Liver (tissue), 9 donors: ENCODE measurements around the gene STK11IP. TPM values are rescaled to one million over a fixed set of nuclear protein-coding genes. Genes with fewer than 3 reads are reported as not detected.

Source experiments
- DNase-seq: peaks from one replicate; pipeline ENCODE4 v3.0.0-alpha.2; 2017; ENCODE audit warnings: low spot score
- H3K27ac ChIP-seq, 2 donors: one replicate each; pipeline ENCODE4 v1.7.0; 2013; ENCODE audit warnings: inconsistent platforms in 2 of 2, low read length in 2 of 2, control low read depth in 1 of 2, low read depth in 1 of 2, mild to moderate bottlenecking in 1 of 2
- H3K27me3 ChIP-seq, 4 donors: one replicate each; pipeline versions ENCODE4 v1.6.1 to v1.7.0; 2013; ENCODE audit warnings: low read length in 3 of 4, inconsistent platforms in 1 of 4, mild to moderate bottlenecking in 1 of 4, moderate library complexity in 1 of 4; ENCODE audit not compliant: control insufficient read depth in 4 of 4, insufficient read depth in 4 of 4
- H3K36me3 ChIP-seq, 4 donors: one replicate each; pipeline versions ENCODE4 v1.6.1 to v1.7.0; 2013; ENCODE audit warnings: low read length in 3 of 4, mild to moderate bottlenecking in 3 of 4, low read depth in 1 of 4, moderate library complexity in 1 of 4; ENCODE audit not compliant: control insufficient read depth in 4 of 4, insufficient read depth in 3 of 4
- H3K4me1 ChIP-seq, 4 donors: one replicate each; pipeline versions ENCODE4 v1.6.1 to v1.7.0; 2013; ENCODE audit warnings: low read length in 3 of 4, mild to moderate bottlenecking in 3 of 4, moderate library complexity in 1 of 4; ENCODE audit not compliant: control insufficient read depth in 4 of 4, insufficient read depth in 4 of 4
- H3K4me3 ChIP-seq, 3 donors: one replicate each; pipeline versions ENCODE4 v1.6.1 to v1.7.0; 2013; ENCODE audit warnings: low read length in 3 of 3, control low read depth in 1 of 3, low read depth in 1 of 3, mild to moderate bottlenecking in 1 of 3
- H3K9ac ChIP-seq, 2 donors: one replicate each; pipeline ENCODE4 v1.7.0; 2013; ENCODE audit warnings: low read length in 2 of 2, mild to moderate bottlenecking in 2 of 2, moderate library complexity in 2 of 2, control low read depth in 1 of 2, low read depth in 1 of 2
- H3K9me3 ChIP-seq, 4 donors: one replicate each; pipeline versions ENCODE4 v1.6.1 to v1.7.0; 2013; ENCODE audit warnings: low read length in 3 of 4; ENCODE audit not compliant: control insufficient read depth in 4 of 4
- GABPA ChIP-seq, 2 donors: IDR thresholded peaks in 1 of 2; conservative IDR thresholded peaks in 1 of 2; 2 replicates each; pipeline ENCODE4 v1.6.1; 2016; ENCODE audit warnings: antibody characterized with exemption in 2 of 2, mild to moderate bottlenecking in 1 of 2, moderate library complexity in 1 of 2
- HNF4A ChIP-seq, 2 donors: conservative IDR thresholded peaks; 2 replicates each; pipeline ENCODE4 v1.6.1; 2016; ENCODE audit warnings: antibody characterized with exemption in 2 of 2, mild to moderate bottlenecking in 2 of 2
- HNF4G ChIP-seq: IDR thresholded peaks from 2 replicates; pipeline ENCODE4 v1.6.1; 2016; ENCODE audit warnings: antibody characterized with exemption
- JUND ChIP-seq, 2 donors: IDR thresholded peaks; 2 replicates each; pipeline ENCODE4 v1.6.1; 2016; ENCODE audit warnings: antibody characterized with exemption in 2 of 2
- NR2F2 ChIP-seq: IDR thresholded peaks from 2 replicates; pipeline ENCODE4 v1.6.1; 2016; ENCODE audit warnings: antibody characterized with exemption
- SP1 ChIP-seq: IDR thresholded peaks from 2 replicates; pipeline ENCODE4 v1.6.1; 2018; ENCODE audit warnings: antibody characterized with exemption, mild to moderate bottlenecking
- TAF1 ChIP-seq: conservative IDR thresholded peaks from 2 replicates; pipeline ENCODE4 v1.6.1; 2016; ENCODE audit warnings: antibody characterized with exemption, mild to moderate bottlenecking
- YY1 ChIP-seq: IDR thresholded peaks from 2 replicates; pipeline ENCODE4 v1.6.1; 2016; ENCODE audit warnings: antibody characterized with exemption, mild to moderate bottlenecking
- WGBS: extraction: QIAGEN DNeasy Blood & Tissue Kit; methylation state at CpG from one replicate; pipeline ENCODE4 v1.1.7; 2013; 5-methylcytosine and 5-hydroxymethylcytosine counted together
- polyA plus RNA-seq, 2 donors: library from polyadenylated mRNA; stranded (reverse) in 1 of 2; unstranded in 1 of 2; fragments of 200-250 nt in 1 of 2; fragments of >200 nt in 1 of 2; fragmentation: Nextera tagmentation in 1 of 2; extraction: Ambion mirVana in 1 of 2; gene quantifications; one replicate each; pipeline versions ENCODE4 v1.2.1 to v1.2.3, GENCODE V29; 2013 to 2015
- total RNA-seq, 2 donors: library from RNA; depleted of rRNA; stranded (reverse); fragments of >200 nt; gene quantifications; one replicate each; pipeline ENCODE4 v1.2.3, GENCODE V29; 2014
- TF ChIP-seq, protein P1 (sequence below): IDR thresholded peaks from 2 replicates; pipeline ENCODE4 v1.6.1; 2016; ENCODE audit warnings: antibody characterized with exemption, mild to moderate bottlenecking
- TF ChIP-seq, protein P2 (sequence below): IDR thresholded peaks from 2 replicates; pipeline ENCODE4 v1.6.1; 2016; ENCODE audit warnings: antibody characterized with exemption
- TF ChIP-seq, protein P3 (sequence below): IDR thresholded peaks from 2 replicates; pipeline ENCODE4 v1.6.1; 2016; ENCODE audit warnings: antibody characterized with exemption
- TF ChIP-seq, protein P4 (sequence below): IDR thresholded peaks from 2 replicates; pipeline ENCODE4 v1.6.1; 2016; ENCODE audit warnings: antibody characterized with exemption
- donor health status: healthy.
- donor health status: healthy.
- donor health status: healthy.
- donor health status: healthy.
- donor health status: healthy.

The STK11IP gene
- total and polyA plus RNA-seq, 4 donors, result 2.9 to 8.4 (median 6.4) TPM

DNA sequence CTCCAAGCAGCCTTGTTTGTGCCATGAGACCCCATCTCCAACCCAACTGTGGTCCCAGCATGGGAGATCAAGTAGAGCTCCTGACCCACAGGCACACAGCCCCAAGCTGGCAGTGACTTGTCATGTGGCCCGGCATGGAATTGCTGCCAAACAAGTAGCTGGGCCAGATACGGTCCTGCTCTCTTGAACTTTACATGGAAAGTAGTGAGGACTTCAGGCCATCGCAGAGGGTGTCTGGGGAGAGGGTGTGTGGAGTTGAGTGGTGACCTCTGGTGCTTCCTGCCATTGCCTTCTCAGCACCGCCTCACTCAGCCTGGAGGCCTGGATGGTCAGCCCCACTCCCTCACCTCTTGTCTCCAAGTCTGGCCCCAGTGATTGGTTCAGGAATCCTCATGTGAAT lies 18.9 kb downstream of the STK11IP start (continued):
- TF ChIP-seq, protein P1, sequence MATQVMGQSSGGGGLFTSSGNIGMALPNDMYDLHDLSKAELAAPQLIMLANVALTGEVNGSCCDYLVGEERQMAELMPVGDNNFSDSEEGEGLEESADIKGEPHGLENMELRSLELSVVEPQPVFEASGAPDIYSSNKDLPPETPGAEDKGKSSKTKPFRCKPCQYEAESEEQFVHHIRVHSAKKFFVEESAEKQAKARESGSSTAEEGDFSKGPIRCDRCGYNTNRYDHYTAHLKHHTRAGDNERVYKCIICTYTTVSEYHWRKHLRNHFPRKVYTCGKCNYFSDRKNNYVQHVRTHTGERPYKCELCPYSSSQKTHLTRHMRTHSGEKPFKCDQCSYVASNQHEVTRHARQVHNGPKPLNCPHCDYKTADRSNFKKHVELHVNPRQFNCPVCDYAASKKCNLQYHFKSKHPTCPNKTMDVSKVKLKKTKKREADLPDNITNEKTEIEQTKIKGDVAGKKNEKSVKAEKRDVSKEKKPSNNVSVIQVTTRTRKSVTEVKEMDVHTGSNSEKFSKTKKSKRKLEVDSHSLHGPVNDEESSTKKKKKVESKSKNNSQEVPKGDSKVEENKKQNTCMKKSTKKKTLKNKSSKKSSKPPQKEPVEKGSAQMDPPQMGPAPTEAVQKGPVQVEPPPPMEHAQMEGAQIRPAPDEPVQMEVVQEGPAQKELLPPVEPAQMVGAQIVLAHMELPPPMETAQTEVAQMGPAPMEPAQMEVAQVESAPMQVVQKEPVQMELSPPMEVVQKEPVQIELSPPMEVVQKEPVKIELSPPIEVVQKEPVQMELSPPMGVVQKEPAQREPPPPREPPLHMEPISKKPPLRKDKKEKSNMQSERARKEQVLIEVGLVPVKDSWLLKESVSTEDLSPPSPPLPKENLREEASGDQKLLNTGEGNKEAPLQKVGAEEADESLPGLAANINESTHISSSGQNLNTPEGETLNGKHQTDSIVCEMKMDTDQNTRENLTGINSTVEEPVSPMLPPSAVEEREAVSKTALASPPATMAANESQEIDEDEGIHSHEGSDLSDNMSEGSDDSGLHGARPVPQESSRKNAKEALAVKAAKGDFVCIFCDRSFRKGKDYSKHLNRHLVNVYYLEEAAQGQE, result no peak
- TF ChIP-seq HNF4G (no peak), JUND (IDR thresholded peaks at IDR 0.05) (no peak)

DNA sequence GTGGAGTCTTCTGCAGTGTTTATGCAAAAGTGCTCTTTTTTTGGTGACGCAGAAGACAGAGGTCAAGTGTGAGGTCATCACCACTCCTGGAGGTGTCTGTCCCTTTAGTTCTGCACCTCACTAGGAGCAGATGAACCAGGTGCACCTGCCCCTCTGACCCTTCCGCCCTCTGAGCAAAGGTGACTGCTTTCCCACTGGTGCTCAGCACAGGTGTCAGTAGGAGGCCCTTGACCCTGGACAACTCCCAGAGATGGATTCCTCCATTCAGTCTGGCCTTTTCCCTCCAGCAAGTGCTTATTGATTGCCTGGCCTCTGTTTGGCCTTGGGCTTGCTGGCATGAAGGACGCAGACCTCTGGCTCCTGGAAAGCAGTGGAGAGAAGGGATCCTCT lies 21.1 kb downstream of the STK11IP start:
- no peaks in the 10 kb centered on the region for H3K9me3 ChIP-seq
- no peak overlapping the region for H3K27ac ChIP-seq
- TF ChIP-seq YY1 (no peak), HNF4A (conservative IDR thresholded peaks at IDR 0.05) (peak in 1 of 2 donors; percentile 16)
- TF ChIP-seq, protein P1, result no peak
- DNase-seq, result no peak
- no peak overlapping the region for H3K9ac ChIP-seq
- peaks cover 0 to 6% (median 3%) of the 10 kb centered on the region in 4 donors for H3K36me3 ChIP-seq
- WGBS, result 66% methylated on average over 3 of the region's 3 CpGs
- H3K4me1 ChIP-seq, result peaks cover 0 to 6% (median 0%) of the 10 kb centered on the region in 4 donors
- no peaks in the 10 kb centered on the region for H3K27me3 ChIP-seq
- H3K4me3 ChIP-seq, result no peak overlapping the region

DNA sequence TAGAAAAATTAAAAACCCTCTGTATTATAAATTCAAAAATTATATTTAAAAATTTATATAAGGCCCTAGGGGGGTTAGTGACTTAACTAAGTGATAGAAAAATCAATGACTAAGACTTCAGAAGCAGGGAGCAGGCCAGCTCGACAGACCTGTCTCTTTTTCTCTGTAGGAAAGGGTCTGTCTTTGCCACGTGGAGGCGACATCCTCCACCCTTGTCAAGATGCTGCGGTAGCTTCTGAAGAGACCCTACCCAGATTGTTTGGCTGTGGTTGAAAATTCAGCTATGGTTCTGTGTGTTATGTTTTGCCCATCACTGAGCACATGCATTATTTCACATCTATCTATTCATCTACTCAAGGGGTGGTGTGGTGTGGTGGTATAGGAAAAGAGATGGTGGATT lies 21.6 kb downstream of the STK11IP start:
- TF ChIP-seq, protein P2, sequence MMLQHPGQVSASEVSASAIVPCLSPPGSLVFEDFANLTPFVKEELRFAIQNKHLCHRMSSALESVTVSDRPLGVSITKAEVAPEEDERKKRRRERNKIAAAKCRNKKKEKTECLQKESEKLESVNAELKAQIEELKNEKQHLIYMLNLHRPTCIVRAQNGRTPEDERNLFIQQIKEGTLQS, result no peak
- no peak for TF ChIP-seq TAF1
- TF ChIP-seq GABPA (IDR thresholded peaks at IDR 0.05 in 1 of 2, conservative IDR thresholded peaks at IDR 0.05 in 1 of 2), result no peak
- TF ChIP-seq, protein P3, sequence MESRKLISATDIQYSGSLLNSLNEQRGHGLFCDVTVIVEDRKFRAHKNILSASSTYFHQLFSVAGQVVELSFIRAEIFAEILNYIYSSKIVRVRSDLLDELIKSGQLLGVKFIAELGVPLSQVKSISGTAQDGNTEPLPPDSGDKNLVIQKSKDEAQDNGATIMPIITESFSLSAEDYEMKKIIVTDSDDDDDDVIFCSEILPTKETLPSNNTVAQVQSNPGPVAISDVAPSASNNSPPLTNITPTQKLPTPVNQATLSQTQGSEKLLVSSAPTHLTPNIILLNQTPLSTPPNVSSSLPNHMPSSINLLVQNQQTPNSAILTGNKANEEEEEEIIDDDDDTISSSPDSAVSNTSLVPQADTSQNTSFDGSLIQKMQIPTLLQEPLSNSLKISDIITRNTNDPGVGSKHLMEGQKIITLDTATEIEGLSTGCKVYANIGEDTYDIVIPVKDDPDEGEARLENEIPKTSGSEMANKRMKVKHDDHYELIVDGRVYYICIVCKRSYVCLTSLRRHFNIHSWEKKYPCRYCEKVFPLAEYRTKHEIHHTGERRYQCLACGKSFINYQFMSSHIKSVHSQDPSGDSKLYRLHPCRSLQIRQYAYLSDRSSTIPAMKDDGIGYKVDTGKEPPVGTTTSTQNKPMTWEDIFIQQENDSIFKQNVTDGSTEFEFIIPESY, result no peak
- TF ChIP-seq, protein P1, result no peak
- TF ChIP-seq YY1, result no peak
- TF ChIP-seq NR2F2, result no peak
- TF ChIP-seq HNF4A (conservative IDR thresholded peaks at IDR 0.05), result no peak
- TF ChIP-seq JUND (IDR thresholded peaks at IDR 0.05), result no peak
- TF ChIP-seq, protein P4, sequence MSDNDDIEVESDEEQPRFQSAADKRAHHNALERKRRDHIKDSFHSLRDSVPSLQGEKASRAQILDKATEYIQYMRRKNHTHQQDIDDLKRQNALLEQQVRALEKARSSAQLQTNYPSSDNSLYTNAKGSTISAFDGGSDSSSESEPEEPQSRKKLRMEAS, result no peak
- TF ChIP-seq SP1, result no peak
- peaks cover 0 to 6% (median 0%) of the 10 kb centered on the region in 4 donors for H3K4me1 ChIP-seq
- no peak for DNase-seq
- 78% methylated on average over 4 of the region's 4 CpGs for WGBS
- no peak overlapping the region for H3K4me3 ChIP-seq
- no peaks in the 10 kb centered on the region for H3K27me3 ChIP-seq
- H3K9ac ChIP-seq, result no peak overlapping the region
- peaks cover 0 to 6% (median 3%) of the 10 kb centered on the region in 4 donors for H3K36me3 ChIP-seq
- H3K27ac ChIP-seq, result no peak overlapping the region
- H3K9me3 ChIP-seq, result no peaks in the 10 kb centered on the region
